ENCODE data around the gene DNAJC8.

DNA sequence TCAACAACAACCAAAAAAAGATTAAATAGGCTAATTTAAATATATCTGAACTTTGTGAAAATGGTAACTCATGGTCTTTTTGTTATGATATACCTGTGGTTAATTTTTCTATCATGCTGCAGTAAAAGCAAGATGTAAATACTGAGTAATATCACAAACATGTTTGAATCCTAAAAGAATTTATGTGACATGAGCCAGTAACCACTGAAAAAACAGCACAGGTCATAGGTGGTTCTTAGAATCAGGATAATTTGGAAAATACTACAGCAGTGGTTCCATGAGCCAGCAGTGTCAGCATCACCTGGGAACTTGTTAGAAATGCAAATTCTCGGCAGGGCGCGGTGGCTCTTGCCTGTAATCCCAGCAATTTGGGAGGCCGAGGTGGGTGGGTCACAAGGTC lies 7.2 kb upstream of the DNAJC8 start:
- TF ChIP-seq TBP (IDR thresholded peaks at IDR 0.05; ENCODE audit: low read depth, low read length) = no peak
- no peak for TF ChIP-seq POLR2A (IDR thresholded peaks at IDR 0.05; ENCODE audit: control extremely low read depth in 1 of 2, low read depth in 2 of 2, low read length in 2 of 2)
- TF ChIP-seq, protein P1, sequence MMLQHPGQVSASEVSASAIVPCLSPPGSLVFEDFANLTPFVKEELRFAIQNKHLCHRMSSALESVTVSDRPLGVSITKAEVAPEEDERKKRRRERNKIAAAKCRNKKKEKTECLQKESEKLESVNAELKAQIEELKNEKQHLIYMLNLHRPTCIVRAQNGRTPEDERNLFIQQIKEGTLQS (IDR thresholded peaks at IDR 0.05; ENCODE audit: insufficient read depth, low read depth, low read length) = no peak
- TF ChIP-seq CTCF (IDR thresholded peaks at IDR 0.05; ENCODE audit: control extremely low read depth in 1 of 3, insufficient read depth in 1 of 3, low read depth in 1 of 3, low read length in 3 of 3) = no peak
- no peak for TF ChIP-seq CBX5 (IDR thresholded peaks at IDR 0.05; ENCODE audit: low read depth, low read length)
- TF ChIP-seq POLR2AphosphoS5 (IDR thresholded peaks at IDR 0.05; ENCODE audit: low read depth, low read length) = no peak
- TF ChIP-seq SP1 (IDR thresholded peaks at IDR 0.05; ENCODE audit: low read depth, low read length) = no peak
- no peak for TF ChIP-seq NANOG (IDR thresholded peaks at IDR 0.05; ENCODE audit: insufficient read depth, low read depth, low read length, poor library complexity, severe bottlenecking)
- TF ChIP-seq SUZ12 (IDR thresholded peaks at IDR 0.05; ENCODE audit: low read length) = no peak
- TF ChIP-seq NRF1 (IDR thresholded peaks at IDR 0.05; ENCODE audit: low read depth, low read length) = no peak
- no peak for TF ChIP-seq FOSL1 (IDR thresholded peaks at IDR 0.05; ENCODE audit: insufficient read depth, low read depth, low read length)
- TF ChIP-seq SRF (IDR thresholded peaks at IDR 0.05; ENCODE audit: low read depth, low read length) = no peak
- no peak for TF ChIP-seq CREB1 (IDR thresholded peaks at IDR 0.05)
- TF ChIP-seq HDAC2 (IDR thresholded peaks at IDR 0.05; ENCODE audit: borderline replicate concordance in 1 of 2, low read depth in 2 of 2, low read length in 2 of 2) = no peak
